Loucy (cell line): ENCODE results near the gene OR1M1.

Source experiments
- EZH2phosphoT487 ChIP-seq: fragments of 200-600 bp; IDR thresholded peaks from 2 replicates; pipeline ENCODE4 v1.6.1; 2018; ENCODE audit warnings: antibody characterized with exemption, mild to moderate bottlenecking, moderate library complexity, borderline replicate concordance
- TF ChIP-seq, protein P1 (sequence below): fragments of 200-600 bp; sonication (generic); conservative IDR thresholded peaks from 2 replicates; pipeline ENCODE4 v1.5.1; 2014; ENCODE audit warnings: mild to moderate bottlenecking, antibody characterized with exemption, low read length

DNA sequence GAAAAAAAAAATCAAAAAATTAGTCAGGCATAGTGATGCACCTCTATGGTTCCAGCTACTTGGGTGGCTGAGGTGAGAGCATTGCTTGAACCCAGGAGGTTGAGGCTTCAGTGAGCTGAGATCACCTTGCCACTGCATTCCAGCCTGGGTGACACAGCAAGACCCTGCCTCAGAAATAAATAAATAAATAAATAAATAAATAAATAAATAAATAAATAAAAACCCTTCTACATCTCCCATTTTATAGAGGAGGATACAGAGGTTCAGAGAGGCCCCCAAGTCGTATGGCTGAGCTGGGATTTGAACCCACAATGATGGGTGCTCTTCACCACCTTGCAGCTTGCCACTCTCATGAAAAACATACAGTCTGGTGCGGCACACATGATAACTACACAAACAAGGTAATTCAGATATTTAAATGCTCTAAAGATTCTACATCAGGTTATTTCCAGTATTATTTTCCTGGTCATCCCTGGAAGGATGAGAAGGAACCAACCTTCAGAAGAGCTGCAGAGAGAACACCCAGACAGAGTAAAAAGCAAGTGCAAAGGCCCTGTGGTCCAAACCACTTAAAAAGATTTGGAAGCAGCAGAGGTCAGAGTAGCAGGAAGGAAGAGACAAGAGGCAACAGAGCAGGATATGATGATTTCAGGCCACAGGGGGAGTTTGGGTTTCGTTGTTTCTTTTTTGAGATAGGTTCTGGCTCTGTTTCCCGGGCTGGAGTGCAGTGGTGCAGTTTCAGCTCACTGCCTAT lies 29.2 kb upstream of the OR1M1 start:
- TF ChIP-seq, protein P1, sequence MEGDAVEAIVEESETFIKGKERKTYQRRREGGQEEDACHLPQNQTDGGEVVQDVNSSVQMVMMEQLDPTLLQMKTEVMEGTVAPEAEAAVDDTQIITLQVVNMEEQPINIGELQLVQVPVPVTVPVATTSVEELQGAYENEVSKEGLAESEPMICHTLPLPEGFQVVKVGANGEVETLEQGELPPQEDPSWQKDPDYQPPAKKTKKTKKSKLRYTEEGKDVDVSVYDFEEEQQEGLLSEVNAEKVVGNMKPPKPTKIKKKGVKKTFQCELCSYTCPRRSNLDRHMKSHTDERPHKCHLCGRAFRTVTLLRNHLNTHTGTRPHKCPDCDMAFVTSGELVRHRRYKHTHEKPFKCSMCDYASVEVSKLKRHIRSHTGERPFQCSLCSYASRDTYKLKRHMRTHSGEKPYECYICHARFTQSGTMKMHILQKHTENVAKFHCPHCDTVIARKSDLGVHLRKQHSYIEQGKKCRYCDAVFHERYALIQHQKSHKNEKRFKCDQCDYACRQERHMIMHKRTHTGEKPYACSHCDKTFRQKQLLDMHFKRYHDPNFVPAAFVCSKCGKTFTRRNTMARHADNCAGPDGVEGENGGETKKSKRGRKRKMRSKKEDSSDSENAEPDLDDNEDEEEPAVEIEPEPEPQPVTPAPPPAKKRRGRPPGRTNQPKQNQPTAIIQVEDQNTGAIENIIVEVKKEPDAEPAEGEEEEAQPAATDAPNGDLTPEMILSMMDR = no peak
- no peak for TF ChIP-seq EZH2phosphoT487
